ENCODE results near the gene ENAH.
"Not testable (repeated sequence)": the region's sequence is repeated elsewhere in the genome, so short reads cannot be mapped to it uniquely, and the experiment has no call there.

ENAH gene

DNA sequence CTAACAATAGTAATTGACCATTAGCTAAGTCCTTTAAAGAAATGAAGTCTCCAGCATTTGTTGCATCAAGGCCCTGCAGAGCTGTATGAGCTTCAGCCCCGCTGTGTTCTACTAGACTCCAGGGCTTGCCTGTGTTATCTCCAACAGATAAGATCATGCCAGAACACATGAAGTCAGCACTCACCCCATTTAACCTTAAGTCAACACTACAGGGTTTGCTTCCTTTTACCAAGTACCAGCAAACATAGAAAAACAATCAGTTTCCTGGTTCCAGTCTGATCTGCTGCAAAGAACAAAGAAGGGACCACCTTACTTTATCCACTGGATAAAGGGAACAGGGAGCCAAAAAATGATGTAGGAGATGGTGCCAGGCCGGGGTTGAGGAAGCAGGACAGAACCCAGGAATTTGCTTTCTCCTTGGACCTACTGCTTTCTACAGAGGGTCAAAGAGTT, 41.3 kb upstream of the ENAH start:
- Histone ChIP-seq H3K36me3 (ENCODE audit: low read length) (no peaks in the 10 kb centered on the region), H3K4me3 (ENCODE audit: insufficient read depth, low read length, poor library complexity, severe bottlenecking) (no peak overlapping the region), H3K79me2 (ENCODE audit: insufficient read depth, low read length) (no peaks in the 10 kb centered on the region), H3K9ac (ENCODE audit: low read length) (no peak overlapping the region), H3K27ac (ENCODE audit: low read depth, low read length) (no peak overlapping the region), H3K4me2 (ENCODE audit: low read depth, low read length, poor library complexity, severe bottlenecking) (no peak overlapping the region), H3K27me3 (ENCODE audit: low read length) (no peaks in the 10 kb centered on the region), H2AFZ (ENCODE audit: low read depth, low read length, severe bottlenecking) (no peak overlapping the region), H3K9me3 (ENCODE audit: insufficient read depth, low read length) (no peaks in the 10 kb centered on the region), H3F3A (ENCODE audit: insufficient read depth) (no peaks in the 10 kb centered on the region), H4K20me1 (ENCODE audit: low read depth, low read length) (no peaks in the 10 kb centered on the region), H3K9me2 (replicated peaks; ENCODE audit: insufficient read depth, low read length) (no peaks in the 10 kb centered on the region)
- TF ChIP-seq EZH2phosphoT487 (conservative IDR thresholded peaks at IDR 0.05; ENCODE audit: low read length): no peak
- TF ChIP-seq, protein P1, sequence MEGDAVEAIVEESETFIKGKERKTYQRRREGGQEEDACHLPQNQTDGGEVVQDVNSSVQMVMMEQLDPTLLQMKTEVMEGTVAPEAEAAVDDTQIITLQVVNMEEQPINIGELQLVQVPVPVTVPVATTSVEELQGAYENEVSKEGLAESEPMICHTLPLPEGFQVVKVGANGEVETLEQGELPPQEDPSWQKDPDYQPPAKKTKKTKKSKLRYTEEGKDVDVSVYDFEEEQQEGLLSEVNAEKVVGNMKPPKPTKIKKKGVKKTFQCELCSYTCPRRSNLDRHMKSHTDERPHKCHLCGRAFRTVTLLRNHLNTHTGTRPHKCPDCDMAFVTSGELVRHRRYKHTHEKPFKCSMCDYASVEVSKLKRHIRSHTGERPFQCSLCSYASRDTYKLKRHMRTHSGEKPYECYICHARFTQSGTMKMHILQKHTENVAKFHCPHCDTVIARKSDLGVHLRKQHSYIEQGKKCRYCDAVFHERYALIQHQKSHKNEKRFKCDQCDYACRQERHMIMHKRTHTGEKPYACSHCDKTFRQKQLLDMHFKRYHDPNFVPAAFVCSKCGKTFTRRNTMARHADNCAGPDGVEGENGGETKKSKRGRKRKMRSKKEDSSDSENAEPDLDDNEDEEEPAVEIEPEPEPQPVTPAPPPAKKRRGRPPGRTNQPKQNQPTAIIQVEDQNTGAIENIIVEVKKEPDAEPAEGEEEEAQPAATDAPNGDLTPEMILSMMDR (IDR thresholded peaks at IDR 0.05; ENCODE audit: insufficient read depth, low read length, poor library complexity, severe bottlenecking): no peak

DNA sequence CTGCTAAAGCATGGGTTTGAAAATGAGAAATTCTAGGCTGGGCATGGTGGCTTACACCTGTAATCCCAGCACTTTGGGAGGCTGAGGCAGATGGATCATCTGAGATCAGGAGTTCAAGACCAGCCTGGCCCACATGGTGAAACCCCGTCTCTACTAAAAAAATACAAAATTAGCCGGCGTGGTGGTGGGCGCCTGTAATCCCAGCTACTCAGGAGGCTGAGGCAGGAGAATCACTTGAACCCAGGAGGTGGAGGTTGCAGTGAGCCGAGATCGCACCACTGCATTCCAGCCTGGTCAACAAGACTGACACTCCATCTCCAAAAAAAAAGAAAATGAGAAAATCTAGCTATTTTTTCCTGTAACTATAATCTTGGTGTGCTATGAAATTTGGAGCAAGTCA, 40.8 kb upstream of the ENAH start:
- not testable (repeated sequence) for H3K79me2 ChIP-seq (ENCODE audit: insufficient read depth, low read length); H3K9me3 ChIP-seq (ENCODE audit: insufficient read depth, low read length); H3K9me2 ChIP-seq (replicated peaks; ENCODE audit: insufficient read depth, low read length); H3F3A ChIP-seq (ENCODE audit: insufficient read depth); H3K9ac ChIP-seq (ENCODE audit: low read length); H3K27ac ChIP-seq (ENCODE audit: low read depth, low read length); H3K36me3 ChIP-seq (ENCODE audit: low read length); H3K27me3 ChIP-seq (ENCODE audit: low read length); H3K4me3 ChIP-seq (ENCODE audit: insufficient read depth, low read length, poor library complexity, severe bottlenecking); H2AFZ ChIP-seq (ENCODE audit: low read depth, low read length, severe bottlenecking); H4K20me1 ChIP-seq (ENCODE audit: low read depth, low read length); H3K4me2 ChIP-seq (ENCODE audit: low read depth, low read length, poor library complexity, severe bottlenecking)

DNA sequence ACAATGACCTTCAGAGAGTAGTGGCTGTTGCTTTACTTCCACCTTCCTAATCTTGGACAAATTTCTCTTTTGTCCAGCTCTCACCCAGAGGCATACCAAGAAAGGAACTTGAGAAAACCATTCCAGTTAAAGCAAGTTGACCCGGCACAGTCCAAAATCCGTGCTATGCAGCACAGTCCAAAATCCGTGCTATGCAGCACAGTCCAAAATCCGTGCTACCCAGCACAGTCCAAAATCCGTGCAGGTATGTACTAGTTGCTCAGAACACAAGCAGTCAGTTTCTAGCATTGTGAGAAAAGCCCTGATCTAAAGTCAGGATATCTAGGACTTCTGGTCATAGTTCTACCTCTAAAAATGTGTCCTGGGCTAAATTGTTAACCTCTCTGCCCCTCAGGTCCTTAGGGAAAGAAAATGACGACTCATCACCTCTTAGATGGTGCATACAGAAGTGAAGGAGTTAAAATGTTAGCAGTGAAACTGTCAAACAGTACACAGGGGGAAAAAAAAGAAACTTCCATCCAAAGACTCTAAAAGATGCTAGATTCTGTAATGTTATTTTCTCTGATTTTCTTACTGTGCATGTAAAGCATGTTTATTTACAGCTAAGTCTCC, 40.3 kb upstream of the ENAH start:
- H3K9ac ChIP-seq (ENCODE audit: low read length): no peak overlapping the region
- H3K9me2 ChIP-seq (replicated peaks; ENCODE audit: insufficient read depth, low read length): no peaks in the 10 kb centered on the region
- H3K4me3 ChIP-seq (ENCODE audit: insufficient read depth, low read length, poor library complexity, severe bottlenecking): no peak overlapping the region
- H3K36me3 ChIP-seq (ENCODE audit: low read length): no peaks in the 10 kb centered on the region
- no peaks in the 10 kb centered on the region for H3K9me3 ChIP-seq (ENCODE audit: insufficient read depth, low read length)
- H3K79me2 ChIP-seq (ENCODE audit: insufficient read depth, low read length): no peaks in the 10 kb centered on the region
- no peak overlapping the region for H3K27ac ChIP-seq (ENCODE audit: low read depth, low read length)
- H3K27me3 ChIP-seq (ENCODE audit: low read length): no peaks in the 10 kb centered on the region
- H3K4me2 ChIP-seq (ENCODE audit: low read depth, low read length, poor library complexity, severe bottlenecking): no peak overlapping the region
- H2AFZ ChIP-seq (ENCODE audit: low read depth, low read length, severe bottlenecking): no peak overlapping the region
- TF ChIP-seq, protein P1 (IDR thresholded peaks at IDR 0.05; ENCODE audit: insufficient read depth, low read length, poor library complexity, severe bottlenecking): no peak
- TF ChIP-seq EZH2phosphoT487 (conservative IDR thresholded peaks at IDR 0.05; ENCODE audit: low read length): no peak
- H3F3A ChIP-seq (ENCODE audit: insufficient read depth): no peaks in the 10 kb centered on the region
- no peaks in the 10 kb centered on the region for H4K20me1 ChIP-seq (ENCODE audit: low read depth, low read length)

DNA sequence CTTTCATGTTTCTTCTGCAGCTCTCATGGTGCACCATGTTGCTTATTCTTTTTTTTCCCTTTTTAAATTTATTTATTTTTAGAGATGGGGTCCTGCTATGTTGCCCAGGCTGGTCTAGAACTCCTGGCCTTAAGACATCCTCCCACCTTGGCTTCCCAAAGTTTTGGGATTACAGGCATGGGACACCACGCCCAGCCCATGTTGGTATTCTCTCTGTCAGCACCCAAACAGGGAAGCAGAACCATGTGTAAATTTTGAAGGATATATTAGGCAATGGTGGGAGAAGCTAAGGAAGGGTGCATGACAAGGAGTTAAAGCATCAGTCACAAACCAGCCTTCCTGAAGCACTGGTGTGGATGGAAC, 39.6 kb upstream of the ENAH start:
- no peaks in the 10 kb centered on the region for H3F3A ChIP-seq (ENCODE audit: insufficient read depth)
- no peak overlapping the region for H3K4me2 ChIP-seq (ENCODE audit: low read depth, low read length, poor library complexity, severe bottlenecking)
- no peaks in the 10 kb centered on the region for H4K20me1 ChIP-seq (ENCODE audit: low read depth, low read length)
- no peaks in the 10 kb centered on the region for H3K79me2 ChIP-seq (ENCODE audit: insufficient read depth, low read length)
- TF ChIP-seq EZH2phosphoT487 (conservative IDR thresholded peaks at IDR 0.05; ENCODE audit: low read length): no peak
- TF ChIP-seq, protein P1 (IDR thresholded peaks at IDR 0.05; ENCODE audit: insufficient read depth, low read length, poor library complexity, severe bottlenecking): no peak
- no peaks in the 10 kb centered on the region for H3K9me3 ChIP-seq (ENCODE audit: insufficient read depth, low read length)
- no peaks in the 10 kb centered on the region for H3K36me3 ChIP-seq (ENCODE audit: low read length)
- H3K27me3 ChIP-seq (ENCODE audit: low read length): no peaks in the 10 kb centered on the region
- no peak overlapping the region for H3K27ac ChIP-seq (ENCODE audit: low read depth, low read length)
- H3K4me3 ChIP-seq (ENCODE audit: insufficient read depth, low read length, poor library complexity, severe bottlenecking): no peak overlapping the region
- no peak overlapping the region for H3K9ac ChIP-seq (ENCODE audit: low read length)
- no peaks in the 10 kb centered on the region for H3K9me2 ChIP-seq (replicated peaks; ENCODE audit: insufficient read depth, low read length)
- no peak overlapping the region for H2AFZ ChIP-seq (ENCODE audit: low read depth, low read length, severe bottlenecking)
